G401.6 (cell line): Measurements from ENCODE around the gene SPEF1.

Experiments used
- FAIRE-seq: peaks from 2 replicates; lab custom pipeline; 2012; peaks lifted over from hg19 to GRCh38; lab: Jason Lieb, UNC

SPEF1 gene

GRCh38 chr20:3787324-3788014 lies 6.2 kb upstream of the SPEF1 start:
- FAIRE-seq: no peak

GRCh38 chr20:3786665-3787323 lies 5.5 kb upstream of the SPEF1 start, which contains the start of gene CENPB:
CENPB (minus strand) TSS chr20:3786740; CDS start chr20:3786483, 257 bp downstream.
- no peak for FAIRE-seq

GRCh38 chr20:3786126-3786484 lies 4.9 kb upstream of the SPEF1 start:
- no peak for FAIRE-seq

- no peak for FAIRE-seq
Observed at GRCh38 chr20:3785240-3786125, 4.2 kb upstream of the SPEF1 start.

DNA sequence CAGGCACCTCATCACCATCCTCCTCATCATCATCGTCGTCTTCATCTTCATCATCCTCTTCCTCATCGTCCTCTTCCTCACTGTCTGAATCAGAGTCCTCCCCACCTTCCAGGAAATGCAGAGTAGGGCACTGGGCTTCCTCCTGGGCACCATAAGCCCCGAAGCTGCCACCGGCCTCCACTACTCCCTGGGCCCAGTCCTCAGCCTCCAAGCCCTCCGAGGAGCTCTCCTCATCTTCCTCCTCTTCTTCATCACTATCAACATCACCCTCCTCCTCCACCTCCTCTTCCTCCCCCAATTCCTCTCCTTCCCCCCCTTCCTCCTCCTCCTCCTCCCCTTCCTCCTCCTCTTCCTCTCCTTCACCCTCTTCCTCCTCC lies 3.6 kb upstream of the SPEF1 start:
- no peak for FAIRE-seq

DNA sequence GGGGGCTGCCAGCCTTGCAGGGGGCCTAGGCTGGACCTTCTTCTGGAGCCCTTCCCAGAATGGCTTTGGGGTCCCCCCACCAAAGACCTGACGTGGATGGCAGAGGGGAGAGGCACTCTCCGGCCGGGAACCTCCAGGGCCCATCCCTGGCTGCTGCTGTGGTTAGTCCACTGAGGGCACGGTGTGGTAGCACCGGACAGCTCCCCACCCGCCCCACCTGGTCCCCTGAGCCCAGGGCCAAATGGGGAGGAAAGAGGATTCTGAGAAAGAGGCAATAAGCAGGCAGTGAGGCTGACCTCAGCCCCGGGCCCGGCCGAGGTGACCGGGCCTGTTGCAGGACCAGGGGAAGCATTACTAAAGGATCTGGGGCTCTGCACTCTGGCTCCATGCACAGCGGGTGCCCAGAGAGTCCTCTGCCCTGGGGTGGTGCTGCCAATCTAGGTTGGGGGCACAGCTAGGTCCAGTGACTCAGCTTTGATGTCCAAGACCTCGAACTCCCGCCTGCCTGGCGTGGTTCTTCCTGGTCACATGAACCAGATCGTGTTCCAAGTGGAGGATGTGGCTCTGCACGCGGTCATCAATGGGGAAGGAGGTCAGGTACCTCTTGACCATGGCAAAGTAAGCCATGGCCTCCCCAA lies 3.1 kb upstream of the SPEF1 start:
- FAIRE-seq: no peak

DNA sequence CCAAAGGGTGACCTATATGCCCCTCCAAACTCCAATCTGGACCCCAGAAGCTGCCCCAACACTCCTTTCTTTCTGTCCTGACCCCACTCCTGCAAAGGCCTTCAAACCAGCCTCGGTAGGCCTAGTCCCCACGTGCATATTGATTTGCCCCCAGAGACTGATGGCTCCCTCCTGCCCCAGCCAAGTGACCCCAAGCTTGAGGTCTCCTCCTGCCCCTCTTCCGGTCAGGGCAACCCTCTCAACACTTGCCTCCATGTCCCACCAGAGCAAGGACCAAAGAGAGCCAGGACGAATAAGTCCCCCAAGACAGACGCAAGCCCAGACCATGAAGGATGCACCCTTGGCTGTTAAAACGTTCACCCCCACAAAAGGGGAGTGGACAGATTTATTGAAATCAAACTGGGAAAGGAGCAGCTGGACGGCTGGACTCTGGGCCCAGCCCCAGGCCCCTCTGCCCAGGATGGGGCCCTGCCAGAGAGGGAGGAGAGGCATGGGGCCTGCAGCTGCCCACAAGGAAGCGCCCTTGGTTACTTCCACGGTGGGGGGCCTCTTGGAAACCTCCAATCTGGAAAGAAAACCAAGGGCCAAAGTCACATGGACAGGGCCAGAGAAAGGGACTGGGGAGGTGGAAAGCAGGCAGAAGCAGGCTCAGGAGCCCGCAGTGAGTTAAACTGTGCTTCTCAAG lies 2.4 kb upstream of the SPEF1 start:
- no peak for FAIRE-seq

GRCh38 chr20:3783068-3783489 lies 1.8 kb upstream of the SPEF1 start:
- no peak for FAIRE-seq

GRCh38 chr20:3782597-3782996 lies 1.3 kb upstream of the SPEF1 start:
- FAIRE-seq: no peak

DNA sequence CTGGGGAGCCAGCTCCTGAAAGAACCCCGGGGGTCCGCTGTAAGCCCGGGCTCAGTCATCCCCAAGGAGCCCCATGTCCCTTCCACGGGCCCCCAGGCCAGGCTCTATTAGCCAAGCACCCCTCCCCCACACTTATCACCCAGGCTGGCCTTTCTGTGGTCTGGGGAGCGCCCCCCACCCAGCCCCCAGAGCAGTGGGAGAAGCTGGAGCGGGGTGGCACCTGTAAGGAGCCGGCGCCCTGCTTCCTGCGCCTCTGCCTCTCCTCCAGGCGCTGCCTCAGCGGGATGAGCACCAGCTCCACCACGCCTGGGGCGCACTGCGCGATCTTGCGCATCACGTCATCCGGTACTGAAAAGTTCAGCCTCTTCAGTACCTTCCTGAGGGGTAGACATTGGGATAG lies 2.3 kb downstream of the SPEF1 start:
- FAIRE-seq: no peak

- FAIRE-seq: no peak
Observed at GRCh38 chr20:3777716-3778629, 3.3 kb downstream of the SPEF1 start.

GRCh38 chr20:3777381-3777715 lies 3.9 kb downstream of the SPEF1 start:
- FAIRE-seq: no peak

DNA sequence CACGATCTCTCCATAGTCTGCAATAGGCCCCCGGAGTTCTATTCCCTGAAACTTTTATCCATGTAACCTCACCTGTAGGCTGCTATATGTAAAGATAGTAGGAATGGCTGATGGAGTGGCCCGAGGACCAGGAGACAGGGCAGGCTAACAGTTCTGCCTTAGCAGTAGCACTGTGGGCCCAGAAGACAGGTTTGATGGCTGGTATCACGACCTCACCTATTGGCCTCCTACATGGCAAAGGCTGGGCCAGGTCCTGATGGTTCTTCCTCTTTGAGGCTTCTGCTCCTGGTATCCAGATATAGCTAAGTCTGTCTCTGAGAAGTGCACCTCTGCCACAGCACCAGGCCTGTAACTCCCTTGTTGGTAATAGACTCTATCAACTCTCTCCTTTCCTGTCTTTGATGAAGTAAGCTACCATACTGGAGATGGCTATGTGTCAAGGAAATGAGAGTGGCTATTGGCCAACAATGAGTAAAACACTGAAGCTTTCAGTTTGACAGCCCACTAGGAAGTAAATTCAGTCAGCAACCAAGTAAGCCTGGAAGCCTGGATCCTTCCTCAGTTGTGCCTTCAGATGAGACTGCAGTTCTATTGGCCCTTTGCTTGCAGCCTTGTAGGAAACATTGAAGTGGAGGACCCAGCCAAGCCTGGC lies 5.7 kb downstream of the SPEF1 start:
- no peak for FAIRE-seq

DNA sequence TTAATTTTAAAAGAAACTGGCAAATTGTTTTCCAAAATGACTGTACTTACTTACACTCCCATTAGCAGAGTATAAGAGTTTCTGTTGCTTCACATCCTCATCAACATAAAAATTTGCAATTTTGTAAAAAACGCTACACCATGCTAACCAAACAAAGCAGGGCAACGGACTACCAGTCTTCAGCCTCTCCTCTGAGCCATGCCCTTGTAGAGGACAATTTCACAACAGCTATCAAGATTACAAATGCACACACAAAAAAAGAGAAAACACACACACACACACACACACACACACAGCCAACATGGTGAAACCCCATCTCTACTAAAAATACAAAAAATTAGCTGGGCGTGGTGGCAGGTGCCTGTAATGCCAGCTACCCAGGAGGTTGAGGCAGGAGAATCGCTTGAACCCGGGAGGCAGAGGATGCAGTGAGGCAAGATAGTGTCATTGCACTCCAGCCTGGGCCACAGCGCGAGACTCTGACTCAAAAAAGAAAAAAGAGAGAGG lies 9.6 kb downstream of the SPEF1 start:
- FAIRE-seq: no peak

GRCh38 chr20:3768342-3769130 lies 12.7 kb downstream of the SPEF1 start:
- FAIRE-seq: peak; percentile 34

DNA sequence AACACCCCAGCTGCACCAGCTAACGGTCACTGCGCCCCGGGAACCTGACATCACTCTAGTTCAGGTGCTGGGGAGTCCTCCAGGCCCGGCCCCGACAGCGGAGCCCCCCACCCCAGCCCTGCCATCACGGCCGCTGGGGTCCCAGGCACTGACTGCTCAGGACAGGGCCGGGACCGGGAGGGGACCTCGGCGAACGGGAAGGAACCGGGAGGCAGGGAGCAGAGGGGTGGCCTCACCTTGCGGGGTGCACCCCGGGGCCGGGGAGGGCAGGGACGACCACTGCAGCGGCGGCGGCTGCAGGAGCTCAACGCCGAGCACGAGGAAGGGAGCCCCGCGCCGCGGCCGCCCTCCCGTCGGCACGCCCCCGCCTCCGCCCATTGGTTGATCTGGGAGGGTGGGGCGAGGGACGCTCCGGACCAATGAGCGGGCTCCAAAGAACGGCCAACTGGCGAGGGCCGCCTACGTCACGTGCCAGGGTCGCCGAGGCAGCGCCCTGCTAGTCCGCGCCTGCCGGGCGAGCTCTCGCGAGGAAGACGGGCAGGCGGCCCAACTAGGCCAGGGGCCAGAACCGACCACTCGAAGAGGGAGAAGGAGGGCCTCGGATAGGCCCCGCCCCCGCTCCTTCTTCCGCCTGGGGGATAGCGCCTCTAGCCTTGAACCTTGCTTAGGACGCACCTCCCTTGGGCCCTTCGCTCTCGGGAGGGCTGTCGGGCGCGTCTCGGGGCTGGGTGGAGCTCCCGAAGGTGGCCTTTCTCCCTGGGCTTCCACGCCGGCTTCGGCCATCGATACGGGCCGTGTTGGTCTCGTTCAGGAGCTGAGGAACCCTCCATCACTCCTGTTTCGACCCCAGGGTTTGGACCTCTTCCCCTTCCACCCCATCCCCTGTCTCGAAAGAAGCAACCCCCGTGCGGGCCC lies 13.6 kb downstream of the SPEF1 start, which contains the start of gene ADISSP:
Gene ADISSP (minus strand): TSS at position 327 of the 915 bp plus-strand sequence. CDS start 7,653 bp downstream, outside the sequence.
- FAIRE-seq: peak; percentile 98

GRCh38 chr20:3767110-3767426 lies 14.2 kb downstream of the SPEF1 start:
- no peak for FAIRE-seq

- FAIRE-seq: no peak
Observed at GRCh38 chr20:3766422-3767109, 14.7 kb downstream of the SPEF1 start.
